ENCODE data around the gene GIMAP5. TPM values are rescaled to one million over a fixed set of nuclear protein-coding genes. Genes with fewer than 3 reads are reported as not detected.

GIMAP5 gene
- total and polyA plus RNA-seq, 9 of the 15 experiments (the other 6 are each of a cell fraction or from before 2014, with no cell fraction given), result 0.35 TPM; not detected in 8

DNA sequence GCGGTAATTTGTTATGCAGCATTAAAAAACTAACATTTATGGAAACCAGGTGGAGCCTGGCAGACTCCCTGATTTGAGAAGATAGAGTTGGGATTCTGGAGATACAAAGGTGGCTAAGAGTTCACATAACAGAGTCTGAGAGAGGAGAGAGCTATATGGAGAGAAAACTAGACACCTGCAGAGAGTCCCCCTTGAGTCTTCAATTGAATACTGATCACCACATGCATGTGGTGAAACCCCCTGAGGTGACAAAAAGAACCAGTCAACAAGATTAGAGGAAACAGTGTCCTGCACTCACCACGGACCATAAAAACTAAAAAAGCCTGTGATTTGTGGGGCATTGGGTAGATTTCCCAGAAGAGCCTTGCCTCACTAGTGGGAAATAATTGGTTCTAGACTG lies 41.6 kb upstream of the GIMAP5 start:
- Histone ChIP-seq H3K9me1 (ENCODE audit: control insufficient read depth, insufficient read depth, low read length) (no peaks in the 10 kb centered on the region), H4K20me1 (replicated peaks; ENCODE audit: control insufficient read depth, insufficient read depth, low read length) (no peaks in the 10 kb centered on the region), H3K9me3 (replicated peaks; ENCODE audit: control insufficient read depth, insufficient read depth, low read depth, low read length) (no peaks in the 10 kb centered on the region), H3K79me2 (ENCODE audit: control insufficient read depth, insufficient read depth, low read length) (no peaks in the 10 kb centered on the region), H3K27ac (ENCODE audit: extremely low read depth, low read depth, low read length) (no peak overlapping the region), H3K27me3 (ENCODE audit: control insufficient read depth in 2 of 2, insufficient read depth in 2 of 2, low read length in 2 of 2) (peaks cover 4 to 7% of the 10 kb centered on the region in 2 experiments; a peak in 2 of 5 replicates), H3K4me1 (replicated peaks in 1 of 2; ENCODE audit: control insufficient read depth in 2 of 2, insufficient read depth in 2 of 2, low read length in 2 of 2) (no peaks in the 10 kb centered on the region), H3K9ac (ENCODE audit: insufficient read depth in 1 of 2, low read depth in 2 of 2, low read length in 2 of 2) (no peak overlapping the region), H2AFZ (ENCODE audit: low read depth, low read length) (no peak overlapping the region), H3K4me2 (ENCODE audit: insufficient read depth, low read length) (no peak overlapping the region), H3K4me3 (no peak overlapping the region), H3K36me3 (ENCODE audit: control insufficient read depth, insufficient read depth, low read length) (no peaks in the 10 kb centered on the region)
- intact Hi-C loops (cut with micrococcal nuclease), result no loop called here
- in situ Hi-C loops (cut with MboI), result no loop called here
- WGBS (ENCODE audit: insufficient coverage, low coverage, missing lambda C conversion rate), result 0% methylated on average over 2 of the region's 2 CpGs
- DNase-seq (ENCODE audit: extremely low read depth in 1 of 4, low spot score in 3 of 4) (no peak), FAIRE-seq (no peak), ATAC-seq (no peak)
- ChIA-PET POLR2A (no interaction called here), CTCF (ENCODE audit: low intra/inter-chr PET ratio) (no interaction called here)
- no TSS peak for BruUV-seq (replicated peaks)
- TF ChIP-seq, protein P1, sequence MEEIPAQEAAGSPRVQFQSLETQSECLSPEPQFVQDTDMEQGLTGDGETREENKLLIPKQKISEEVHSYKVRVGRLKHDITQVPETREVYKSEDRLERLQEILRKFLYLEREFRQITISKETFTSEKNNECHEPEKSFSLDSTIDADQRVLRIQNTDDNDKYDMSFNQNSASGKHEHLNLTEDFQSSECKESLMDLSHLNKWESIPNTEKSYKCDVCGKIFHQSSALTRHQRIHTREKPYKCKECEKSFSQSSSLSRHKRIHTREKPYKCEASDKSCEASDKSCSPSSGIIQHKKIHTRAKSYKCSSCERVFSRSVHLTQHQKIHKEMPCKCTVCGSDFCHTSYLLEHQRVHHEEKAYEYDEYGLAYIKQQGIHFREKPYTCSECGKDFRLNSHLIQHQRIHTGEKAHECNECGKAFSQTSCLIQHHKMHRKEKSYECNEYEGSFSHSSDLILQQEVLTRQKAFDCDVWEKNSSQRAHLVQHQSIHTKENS (CRISPR knock-in tag; IDR thresholded peaks at IDR 0.05), result no peak
- TF ChIP-seq KLF13 (tag; IDR thresholded peaks at IDR 0.05; ENCODE audit: borderline replicate concordance, low read depth) (no peak), RNF2 (IDR thresholded peaks at IDR 0.05) (no peak), HDAC1 (IDR thresholded peaks at IDR 0.05) (no peak), ZNF707 (CRISPR knock-in tag; conservative IDR thresholded peaks at IDR 0.05) (no peak), MCM3 (IDR thresholded peaks at IDR 0.05) (no peak), ZFP36 (IDR thresholded peaks at IDR 0.05; ENCODE audit: low read depth, low read length, partially characterized antibody) (no peak), TRIM24 (IDR thresholded peaks at IDR 0.05) (no peak), POLR2H (tag; IDR thresholded peaks at IDR 0.05; ENCODE audit: low read depth) (no peak), MECOM (CRISPR knock-in tag; IDR thresholded peaks at IDR 0.05) (no peak), HIVEP1 (CRISPR knock-in tag; IDR thresholded peaks at IDR 0.05) (no peak)
- TF ChIP-seq, protein P2, sequence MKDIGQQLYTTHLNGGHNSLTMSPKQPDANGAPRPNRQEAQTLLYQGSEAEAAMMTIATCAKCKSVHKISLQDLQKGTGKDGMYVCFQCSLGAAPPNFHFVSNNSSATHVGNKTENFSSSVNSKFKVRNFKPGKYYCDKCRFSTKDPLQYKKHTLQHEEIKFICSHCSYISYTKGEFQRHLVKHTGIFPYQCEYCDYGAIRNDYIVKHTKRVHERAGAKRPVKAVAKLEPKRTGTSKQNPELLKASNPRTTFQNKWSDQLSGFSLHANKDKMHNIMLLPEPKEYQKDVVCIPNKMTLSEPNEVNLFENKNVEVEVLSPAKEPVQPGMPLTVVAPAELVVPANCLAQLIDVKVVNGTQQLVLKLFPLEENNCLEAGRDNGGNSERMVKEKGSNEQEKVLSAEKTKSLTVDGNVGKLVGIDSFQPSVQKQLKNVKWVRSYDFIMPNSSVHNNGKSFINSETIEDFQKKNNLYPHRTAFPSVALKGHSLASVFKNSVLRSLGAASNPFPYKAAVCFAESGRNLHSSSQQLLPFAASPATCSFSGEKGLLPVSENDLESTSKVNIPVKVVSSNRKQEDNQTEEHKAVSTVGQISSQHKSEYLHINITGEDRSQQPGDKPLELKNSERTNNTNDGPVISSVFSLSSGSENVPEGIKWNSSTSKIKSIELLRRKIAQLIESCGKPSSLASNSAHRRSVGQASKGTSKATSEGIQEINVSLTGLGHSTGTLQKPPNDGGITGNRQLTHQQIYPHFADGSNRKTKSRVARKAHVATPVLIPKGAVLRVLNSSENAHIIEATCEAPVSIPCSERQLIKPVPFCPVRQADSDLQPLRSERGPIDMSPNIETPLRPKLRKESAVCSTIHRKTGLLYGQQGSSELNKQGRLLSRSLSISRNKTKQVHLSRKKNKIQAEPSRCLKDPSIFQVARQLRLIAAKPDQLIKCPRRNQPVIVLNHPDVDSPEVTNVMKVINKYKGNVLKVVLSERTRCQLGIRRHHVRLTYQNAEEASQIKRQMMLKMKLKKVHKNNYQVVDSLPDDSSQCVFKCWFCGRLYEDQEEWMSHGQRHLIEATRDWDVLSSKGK (CRISPR knock-in tag; IDR thresholded peaks at IDR 0.05), result no peak

Measured in K562 (cell line).